ENCODE measurements around the gene DSP. TPM values are rescaled to one million over a fixed set of nuclear protein-coding genes. Genes with fewer than 3 reads are reported as not detected.

The DSP gene
- total RNA-seq, 1 experiment from 2014 or later: 76.1 TPM

DNA sequence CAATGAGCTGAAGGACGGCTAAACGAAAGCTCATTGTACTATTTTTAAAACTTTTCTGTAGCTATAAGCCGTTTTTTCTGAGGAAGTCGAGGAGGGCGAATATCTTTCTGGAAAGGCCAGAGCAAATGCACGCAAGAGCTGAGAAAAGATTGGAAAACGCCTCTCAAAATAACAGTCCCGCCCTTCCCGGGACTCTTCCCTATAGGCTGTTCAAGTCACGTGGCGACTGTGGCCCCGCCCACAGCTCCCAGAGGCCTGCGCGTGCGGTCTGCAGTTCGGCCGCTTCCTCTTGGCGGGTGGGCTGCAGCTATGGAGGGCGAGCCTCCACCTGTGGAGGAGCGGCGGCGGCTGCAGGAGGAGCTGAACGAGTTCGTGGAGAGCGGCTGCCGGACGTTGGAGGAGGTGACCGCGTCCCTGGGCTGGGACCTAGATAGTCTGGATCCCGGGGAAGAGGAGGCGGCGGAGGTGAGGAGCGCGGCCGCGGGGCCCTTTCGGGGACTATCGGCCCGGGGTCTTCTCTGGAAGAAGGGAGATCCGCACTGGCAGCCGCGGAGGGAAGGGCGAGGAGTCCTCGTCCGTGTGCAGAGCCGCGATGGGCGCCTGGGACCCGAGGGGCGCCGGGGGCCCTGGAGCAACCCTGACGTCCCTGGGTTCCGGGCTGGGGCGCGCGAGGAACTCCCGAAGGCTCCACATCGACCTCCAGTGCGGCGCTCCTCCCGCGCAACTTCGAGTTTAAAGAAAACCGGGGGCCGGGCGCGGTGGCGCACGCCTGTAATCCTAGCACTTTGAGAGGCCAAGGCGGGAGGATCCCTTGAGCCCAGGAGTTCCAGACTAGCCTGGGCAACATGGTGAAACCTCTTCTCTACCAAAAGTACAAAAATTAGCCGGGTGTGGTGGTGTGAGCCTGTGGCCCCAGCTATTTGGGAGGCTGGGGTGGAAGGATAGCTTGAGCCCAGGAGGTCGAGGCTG, 48.8 kb downstream of the DSP start, which contains the start of gene SNRNP48:
TSS of gene SNRNP48 (plus strand) at position 250 of the 969 bp plus-strand sequence. CDS start at position 310, 60 bp downstream.
- H3K4me1 Mint-ChIP-seq: peaks cover 25% of the 10 kb centered on the region
- DNase-seq (ENCODE audit: low spot score) (peak; percentile 96), ATAC-seq (peak; percentile 99)
- CTCF ChIA-PET: interaction anchor here (0.7 to 1.4 kb wide), 5 partner anchors 16 to 315 kb away, joined by 3 to 6 read pairs (median 4); no protein-coding TSS in a partner anchor
- H3K27me3 Mint-ChIP-seq (ENCODE audit: low read depth): no peaks in the 10 kb centered on the region
- no peaks in the 10 kb centered on the region for H3K9me3 Mint-ChIP-seq
- peak within 1 kb of the TSS; percentile 94 for H3K27ac Mint-ChIP-seq
- peaks cover 13% of the 10 kb centered on the region for H3K36me3 Mint-ChIP-seq
- POLR2A ChIA-PET: interaction anchor here (0.7 to 1.1 kb wide), 2 partner anchors 15 to 201 kb away, joined by 3 read pairs; partner anchors contain the start of genes CAGE1 and RIOK1
- peak within 1 kb of the TSS; percentile 97 for H3K4me3 Mint-ChIP-seq
- TF ChIP-seq HMGA2 (CRISPR knock-in tag; IDR thresholded peaks at IDR 0.05) (no peak), ZNF396 (CRISPR knock-in tag; IDR thresholded peaks at IDR 0.05; ENCODE audit: borderline replicate concordance) (no peak), ZNF263 (CRISPR knock-in tag; IDR thresholded peaks at IDR 0.05; ENCODE audit: low read depth) (no peak; the same call in 1 of the 2 replicates), JUN (CRISPR knock-in tag; IDR thresholded peaks at IDR 0.05) (no peak), NR3C1 (CRISPR knock-in tag; conservative IDR thresholded peaks at IDR 0.05; ENCODE audit: low read depth) (no peak), ZBTB21 (CRISPR knock-in tag; IDR thresholded peaks at IDR 0.05; ENCODE audit: borderline replicate concordance) (no peak), SMAD4 (CRISPR knock-in tag; IDR thresholded peaks at IDR 0.05) (no peak), ZNF317 (CRISPR knock-in tag; IDR thresholded peaks at IDR 0.05; ENCODE audit: borderline replicate concordance, low read depth) (no peak), ELF4 (CRISPR knock-in tag; IDR thresholded peaks at IDR 0.05; ENCODE audit: low read depth) (no peak), IRF2 (CRISPR knock-in tag; IDR thresholded peaks at IDR 0.05; ENCODE audit: borderline replicate concordance, low read depth) (no peak), ZNF138 (CRISPR knock-in tag; conservative IDR thresholded peaks at IDR 0.05) (no peak), ESRRA (CRISPR knock-in tag; IDR thresholded peaks at IDR 0.05; ENCODE audit: borderline replicate concordance) (no peak), KAT7 (CRISPR knock-in tag; IDR thresholded peaks at IDR 0.05; ENCODE audit: borderline replicate concordance) (peak; percentile 34; the same call in 1 of the 2 replicates), RELA (CRISPR knock-in tag; IDR thresholded peaks at IDR 0.05; ENCODE audit: borderline replicate concordance) (no peak), SP1 (CRISPR knock-in tag; conservative IDR thresholded peaks at IDR 0.05) (peak; percentile 93)
- TF ChIP-seq, protein P1, sequence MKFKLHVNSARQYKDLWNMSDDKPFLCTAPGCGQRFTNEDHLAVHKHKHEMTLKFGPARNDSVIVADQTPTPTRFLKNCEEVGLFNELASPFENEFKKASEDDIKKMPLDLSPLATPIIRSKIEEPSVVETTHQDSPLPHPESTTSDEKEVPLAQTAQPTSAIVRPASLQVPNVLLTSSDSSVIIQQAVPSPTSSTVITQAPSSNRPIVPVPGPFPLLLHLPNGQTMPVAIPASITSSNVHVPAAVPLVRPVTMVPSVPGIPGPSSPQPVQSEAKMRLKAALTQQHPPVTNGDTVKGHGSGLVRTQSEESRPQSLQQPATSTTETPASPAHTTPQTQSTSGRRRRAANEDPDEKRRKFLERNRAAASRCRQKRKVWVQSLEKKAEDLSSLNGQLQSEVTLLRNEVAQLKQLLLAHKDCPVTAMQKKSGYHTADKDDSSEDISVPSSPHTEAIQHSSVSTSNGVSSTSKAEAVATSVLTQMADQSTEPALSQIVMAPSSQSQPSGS (CRISPR knock-in tag; IDR thresholded peaks at IDR 0.05; ENCODE audit: borderline replicate concordance, low read depth): no peak
- TF ChIP-seq, protein P2, sequence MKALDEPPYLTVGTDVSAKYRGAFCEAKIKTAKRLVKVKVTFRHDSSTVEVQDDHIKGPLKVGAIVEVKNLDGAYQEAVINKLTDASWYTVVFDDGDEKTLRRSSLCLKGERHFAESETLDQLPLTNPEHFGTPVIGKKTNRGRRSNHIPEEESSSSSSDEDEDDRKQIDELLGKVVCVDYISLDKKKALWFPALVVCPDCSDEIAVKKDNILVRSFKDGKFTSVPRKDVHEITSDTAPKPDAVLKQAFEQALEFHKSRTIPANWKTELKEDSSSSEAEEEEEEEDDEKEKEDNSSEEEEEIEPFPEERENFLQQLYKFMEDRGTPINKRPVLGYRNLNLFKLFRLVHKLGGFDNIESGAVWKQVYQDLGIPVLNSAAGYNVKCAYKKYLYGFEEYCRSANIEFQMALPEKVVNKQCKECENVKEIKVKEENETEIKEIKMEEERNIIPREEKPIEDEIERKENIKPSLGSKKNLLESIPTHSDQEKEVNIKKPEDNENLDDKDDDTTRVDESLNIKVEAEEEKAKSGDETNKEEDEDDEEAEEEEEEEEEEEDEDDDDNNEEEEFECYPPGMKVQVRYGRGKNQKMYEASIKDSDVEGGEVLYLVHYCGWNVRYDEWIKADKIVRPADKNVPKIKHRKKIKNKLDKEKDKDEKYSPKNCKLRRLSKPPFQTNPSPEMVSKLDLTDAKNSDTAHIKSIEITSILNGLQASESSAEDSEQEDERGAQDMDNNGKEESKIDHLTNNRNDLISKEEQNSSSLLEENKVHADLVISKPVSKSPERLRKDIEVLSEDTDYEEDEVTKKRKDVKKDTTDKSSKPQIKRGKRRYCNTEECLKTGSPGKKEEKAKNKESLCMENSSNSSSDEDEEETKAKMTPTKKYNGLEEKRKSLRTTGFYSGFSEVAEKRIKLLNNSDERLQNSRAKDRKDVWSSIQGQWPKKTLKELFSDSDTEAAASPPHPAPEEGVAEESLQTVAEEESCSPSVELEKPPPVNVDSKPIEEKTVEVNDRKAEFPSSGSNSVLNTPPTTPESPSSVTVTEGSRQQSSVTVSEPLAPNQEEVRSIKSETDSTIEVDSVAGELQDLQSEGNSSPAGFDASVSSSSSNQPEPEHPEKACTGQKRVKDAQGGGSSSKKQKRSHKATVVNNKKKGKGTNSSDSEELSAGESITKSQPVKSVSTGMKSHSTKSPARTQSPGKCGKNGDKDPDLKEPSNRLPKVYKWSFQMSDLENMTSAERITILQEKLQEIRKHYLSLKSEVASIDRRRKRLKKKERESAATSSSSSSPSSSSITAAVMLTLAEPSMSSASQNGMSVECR (CRISPR knock-in tag; IDR thresholded peaks at IDR 0.05; ENCODE audit: borderline replicate concordance): peak; percentile 89; the same call in 1 of the 2 replicates
- TF ChIP-seq, protein P3, sequence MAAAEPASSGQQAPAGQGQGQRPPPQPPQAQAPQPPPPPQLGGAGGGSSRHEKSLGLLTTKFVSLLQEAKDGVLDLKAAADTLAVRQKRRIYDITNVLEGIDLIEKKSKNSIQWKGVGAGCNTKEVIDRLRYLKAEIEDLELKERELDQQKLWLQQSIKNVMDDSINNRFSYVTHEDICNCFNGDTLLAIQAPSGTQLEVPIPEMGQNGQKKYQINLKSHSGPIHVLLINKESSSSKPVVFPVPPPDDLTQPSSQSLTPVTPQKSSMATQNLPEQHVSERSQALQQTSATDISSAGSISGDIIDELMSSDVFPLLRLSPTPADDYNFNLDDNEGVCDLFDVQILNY (CRISPR knock-in tag; IDR thresholded peaks at IDR 0.05): 0 out of 2 replicates have a peak, but pooled peaks have one; percentile 63
- TF ChIP-seq, protein P4, sequence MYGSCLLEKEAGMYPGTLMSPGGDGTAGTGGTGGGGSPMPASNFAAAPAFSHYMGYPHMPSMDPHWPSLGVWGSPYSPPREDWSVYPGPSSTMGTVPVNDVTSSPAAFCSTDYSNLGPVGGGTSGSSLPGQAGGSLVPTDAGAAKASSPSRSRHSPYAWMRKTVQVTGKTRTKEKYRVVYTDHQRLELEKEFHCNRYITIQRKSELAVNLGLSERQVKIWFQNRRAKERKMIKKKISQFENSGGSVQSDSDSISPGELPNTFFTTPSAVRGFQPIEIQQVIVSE (CRISPR knock-in tag; IDR thresholded peaks at IDR 0.05; ENCODE audit: borderline replicate concordance): no peak
- TF ChIP-seq, protein P5, sequence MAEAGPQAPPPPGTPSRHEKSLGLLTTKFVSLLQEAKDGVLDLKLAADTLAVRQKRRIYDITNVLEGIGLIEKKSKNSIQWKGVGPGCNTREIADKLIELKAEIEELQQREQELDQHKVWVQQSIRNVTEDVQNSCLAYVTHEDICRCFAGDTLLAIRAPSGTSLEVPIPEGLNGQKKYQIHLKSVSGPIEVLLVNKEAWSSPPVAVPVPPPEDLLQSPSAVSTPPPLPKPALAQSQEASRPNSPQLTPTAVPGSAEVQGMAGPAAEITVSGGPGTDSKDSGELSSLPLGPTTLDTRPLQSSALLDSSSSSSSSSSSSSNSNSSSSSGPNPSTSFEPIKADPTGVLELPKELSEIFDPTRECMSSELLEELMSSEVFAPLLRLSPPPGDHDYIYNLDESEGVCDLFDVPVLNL (CRISPR knock-in tag; IDR thresholded peaks at IDR 0.05; ENCODE audit: borderline replicate concordance, low read depth): 0 out of 2 replicates have a peak, but pooled peaks have one; percentile 20
- TF ChIP-seq, protein P6, sequence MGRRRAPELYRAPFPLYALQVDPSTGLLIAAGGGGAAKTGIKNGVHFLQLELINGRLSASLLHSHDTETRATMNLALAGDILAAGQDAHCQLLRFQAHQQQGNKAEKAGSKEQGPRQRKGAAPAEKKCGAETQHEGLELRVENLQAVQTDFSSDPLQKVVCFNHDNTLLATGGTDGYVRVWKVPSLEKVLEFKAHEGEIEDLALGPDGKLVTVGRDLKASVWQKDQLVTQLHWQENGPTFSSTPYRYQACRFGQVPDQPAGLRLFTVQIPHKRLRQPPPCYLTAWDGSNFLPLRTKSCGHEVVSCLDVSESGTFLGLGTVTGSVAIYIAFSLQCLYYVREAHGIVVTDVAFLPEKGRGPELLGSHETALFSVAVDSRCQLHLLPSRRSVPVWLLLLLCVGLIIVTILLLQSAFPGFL (CRISPR knock-in tag; IDR thresholded peaks at IDR 0.05; ENCODE audit: borderline replicate concordance): no peak
- TF ChIP-seq, protein P7, sequence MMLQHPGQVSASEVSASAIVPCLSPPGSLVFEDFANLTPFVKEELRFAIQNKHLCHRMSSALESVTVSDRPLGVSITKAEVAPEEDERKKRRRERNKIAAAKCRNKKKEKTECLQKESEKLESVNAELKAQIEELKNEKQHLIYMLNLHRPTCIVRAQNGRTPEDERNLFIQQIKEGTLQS (CRISPR knock-in tag; conservative IDR thresholded peaks at IDR 0.05): no peak
